ENCODE measurements around the gene UGT1A10.
"Not testable (repeated sequence)": the region's sequence is repeated elsewhere in the genome, so short reads cannot be mapped to it uniquely, and the experiment has no call there.

DNA sequence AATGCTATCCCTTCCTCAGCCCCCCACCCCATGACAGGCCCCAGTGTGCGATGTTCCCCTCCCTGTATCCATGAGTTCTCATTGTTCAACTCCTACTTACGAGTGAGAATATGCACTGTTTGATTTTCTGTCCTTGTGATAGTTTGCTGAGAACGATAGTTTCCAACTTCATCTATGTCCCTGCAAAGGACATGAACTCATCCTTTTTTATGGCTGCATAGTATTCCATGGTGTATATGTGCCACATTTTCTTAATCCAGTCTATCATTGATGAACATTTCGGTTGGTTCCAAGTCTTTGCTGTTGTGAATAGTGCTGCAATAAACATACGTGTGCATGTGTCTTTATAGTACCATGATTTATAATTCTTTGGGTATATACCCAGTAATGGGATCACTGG, 14.4 kb upstream of the UGT1A10 start:
- TF ChIP-seq, protein P1, sequence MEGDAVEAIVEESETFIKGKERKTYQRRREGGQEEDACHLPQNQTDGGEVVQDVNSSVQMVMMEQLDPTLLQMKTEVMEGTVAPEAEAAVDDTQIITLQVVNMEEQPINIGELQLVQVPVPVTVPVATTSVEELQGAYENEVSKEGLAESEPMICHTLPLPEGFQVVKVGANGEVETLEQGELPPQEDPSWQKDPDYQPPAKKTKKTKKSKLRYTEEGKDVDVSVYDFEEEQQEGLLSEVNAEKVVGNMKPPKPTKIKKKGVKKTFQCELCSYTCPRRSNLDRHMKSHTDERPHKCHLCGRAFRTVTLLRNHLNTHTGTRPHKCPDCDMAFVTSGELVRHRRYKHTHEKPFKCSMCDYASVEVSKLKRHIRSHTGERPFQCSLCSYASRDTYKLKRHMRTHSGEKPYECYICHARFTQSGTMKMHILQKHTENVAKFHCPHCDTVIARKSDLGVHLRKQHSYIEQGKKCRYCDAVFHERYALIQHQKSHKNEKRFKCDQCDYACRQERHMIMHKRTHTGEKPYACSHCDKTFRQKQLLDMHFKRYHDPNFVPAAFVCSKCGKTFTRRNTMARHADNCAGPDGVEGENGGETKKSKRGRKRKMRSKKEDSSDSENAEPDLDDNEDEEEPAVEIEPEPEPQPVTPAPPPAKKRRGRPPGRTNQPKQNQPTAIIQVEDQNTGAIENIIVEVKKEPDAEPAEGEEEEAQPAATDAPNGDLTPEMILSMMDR (conservative IDR thresholded peaks at IDR 0.05; ENCODE audit: low read length) = not testable (repeated sequence)
- TF ChIP-seq EZH2phosphoT487 (IDR thresholded peaks at IDR 0.05; ENCODE audit: borderline replicate concordance) = not testable (repeated sequence)

All from Loucy (cell line).